Lower lobe of right lung (tissue), 2 donors: ENCODE measurements around the gene ZNF451. TPM values are rescaled to one million over a fixed set of nuclear protein-coding genes. Genes with fewer than 3 reads are reported as not detected.
"Not testable (repeated sequence)": the region's sequence is repeated elsewhere in the genome, so short reads cannot be mapped to it uniquely, and the experiment has no call there.

Experiments used
- ATAC-seq, 2 donors: fragments of 200-7000 bp; cut with Tn5 transposase; one replicate each; pipeline ENCODE4 v1.9.1; 2020 to 2022; ENCODE audit warnings: mild to moderate bottlenecking in 2 of 2, moderate library complexity in 2 of 2
- DNase-seq: peaks from one replicate; pipeline ENCODE4 v3.0.0-alpha.2; 2020
- H3K27ac ChIP-seq: fragments of 200-600 bp; one replicate; pipeline ENCODE4 v1.8.0; 2022
- H3K27me3 ChIP-seq: fragments of 200-600 bp; one replicate; pipeline ENCODE4 v1.8.0; 2022; ENCODE audit warnings: low read depth
- H3K36me3 ChIP-seq: fragments of 200-600 bp; one replicate; pipeline ENCODE4 v1.8.0; 2022; ENCODE audit warnings: mild to moderate bottlenecking
- H3K4me1 ChIP-seq: fragments of 200-600 bp; one replicate; pipeline ENCODE4 v1.8.0; 2022
- H3K4me3 ChIP-seq: fragments of 200-600 bp; one replicate; pipeline ENCODE4 v1.8.0; 2022; ENCODE audit warnings: mild to moderate bottlenecking
- H3K9me3 ChIP-seq: fragments of 200-600 bp; one replicate; pipeline ENCODE4 v1.8.0; 2022
- CTCF ChIP-seq: fragments of 200-600 bp; IDR thresholded peaks from one replicate; pipeline ENCODE4 v1.8.0; 2022; ENCODE audit warnings: antibody characterized with exemption, mild to moderate bottlenecking
- intact Hi-C: fragments of 100-400 bp; cut with DNase I; formaldehyde crosslinking; loops from one replicate; pipeline ENCODE4 v1.11.0; 2022
- long read RNA-seq: library from polyadenylated mRNA; unstranded; transcript quantifications from one replicate; pipeline ENCODE4 v2.0.0, GENCODE V29; 2021
- total RNA-seq: library from RNA; stranded (reverse); fragmentation: NEBNext Ultra II Directional; extraction: Animal tissue kit (Norgen Biotek cat#: 25700); gene quantifications from one replicate; pipeline ENCODE4 v1.2.1, GENCODE V29; 2021
- donor health status: DM: no; HTN: yes; CAD: no; lungs with severe emphysema.

The ZNF451 gene
- 56.9 TPM for total RNA-seq
- long read RNA-seq, full-length matches to known transcripts, result 23 of 35 reads
- long read RNA-seq, partial matches to known transcripts, result 4 of 35 reads
- long read RNA-seq, other reads (novel, unspliced or antisense), result 8 of 35 reads

- no peak for TF ChIP-seq CTCF
- peak within 1 kb of the TSS; percentile 81 for H3K27ac ChIP-seq
- intact Hi-C loops, result no loop called here
- H3K4me3 ChIP-seq, result peak within 1 kb of the TSS; percentile 60
- peaks cover 36% of the 10 kb centered on the region for H3K4me1 ChIP-seq
- H3K27me3 ChIP-seq, result no peaks in the 10 kb centered on the region
- ATAC-seq (peak; percentile 99), DNase-seq (peak; percentile 98)
- H3K36me3 ChIP-seq, result no peaks in the 10 kb centered on the region
- no peaks in the 10 kb centered on the region for H3K9me3 ChIP-seq
Observed at GRCh38 chr6:57089687-57090457, at the start of gene ZNF451. TSS of gene ZNF451 (plus strand) at chr6:57090188. CDS start at chr6:57090254, 66 bp downstream.

DNA sequence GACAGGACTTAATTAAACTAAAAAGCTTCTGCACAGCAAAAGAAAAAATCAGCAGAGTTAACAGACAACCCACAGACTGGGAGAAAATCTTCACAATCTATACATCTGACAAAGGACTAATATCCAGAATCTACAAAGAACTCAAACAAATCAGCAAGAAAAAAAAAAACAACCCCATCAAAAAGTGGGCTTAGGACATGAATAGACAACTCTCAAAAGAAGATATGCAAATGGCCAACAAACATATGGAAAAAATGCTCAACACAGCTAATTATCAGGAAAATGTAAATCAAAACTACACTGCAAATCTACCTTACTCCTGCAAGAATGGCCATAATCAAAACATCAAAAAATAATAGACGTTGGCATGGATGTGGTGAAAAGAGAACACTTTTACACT is 45.9 kb upstream of the ZNF451 start:
- ATAC-seq, intact Hi-C loops, H3K27ac ChIP-seq, DNase-seq, H3K9me3 ChIP-seq, H3K27me3 ChIP-seq, H3K36me3 ChIP-seq, H3K4me3 ChIP-seq: not testable (repeated sequence)
- H3K4me1 ChIP-seq, result peaks cover 12% of the 10 kb centered on the region

DNA sequence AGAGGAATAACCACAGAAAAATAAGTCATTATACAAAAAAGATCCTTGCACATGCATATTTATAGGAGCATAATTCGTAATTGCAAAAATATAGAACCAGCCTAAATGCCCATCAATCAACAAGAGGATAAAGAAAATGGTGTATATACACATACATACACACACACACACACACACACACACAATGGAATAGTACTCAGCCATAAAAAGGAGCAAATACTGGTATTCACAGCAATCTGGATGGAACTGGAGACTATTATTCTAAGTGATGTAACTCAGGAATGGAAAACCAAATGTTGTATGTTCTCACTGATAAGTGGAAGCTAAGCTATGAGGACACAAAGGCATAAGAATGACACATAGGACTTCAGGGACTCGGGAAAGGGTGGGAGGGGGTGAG is 45.4 kb upstream of the ZNF451 start:
- DNase-seq, result no peak
- Histone ChIP-seq H3K36me3 (no peaks in the 10 kb centered on the region), H3K27ac (no peak overlapping the region), H3K4me3 (no peak overlapping the region), H3K9me3 (no peaks in the 10 kb centered on the region), H3K27me3 (no peaks in the 10 kb centered on the region), H3K4me1 (peaks cover 16% of the 10 kb centered on the region)
- intact Hi-C loops, result no loop called here
- TF ChIP-seq CTCF, result no peak
- no peak for ATAC-seq

DNA sequence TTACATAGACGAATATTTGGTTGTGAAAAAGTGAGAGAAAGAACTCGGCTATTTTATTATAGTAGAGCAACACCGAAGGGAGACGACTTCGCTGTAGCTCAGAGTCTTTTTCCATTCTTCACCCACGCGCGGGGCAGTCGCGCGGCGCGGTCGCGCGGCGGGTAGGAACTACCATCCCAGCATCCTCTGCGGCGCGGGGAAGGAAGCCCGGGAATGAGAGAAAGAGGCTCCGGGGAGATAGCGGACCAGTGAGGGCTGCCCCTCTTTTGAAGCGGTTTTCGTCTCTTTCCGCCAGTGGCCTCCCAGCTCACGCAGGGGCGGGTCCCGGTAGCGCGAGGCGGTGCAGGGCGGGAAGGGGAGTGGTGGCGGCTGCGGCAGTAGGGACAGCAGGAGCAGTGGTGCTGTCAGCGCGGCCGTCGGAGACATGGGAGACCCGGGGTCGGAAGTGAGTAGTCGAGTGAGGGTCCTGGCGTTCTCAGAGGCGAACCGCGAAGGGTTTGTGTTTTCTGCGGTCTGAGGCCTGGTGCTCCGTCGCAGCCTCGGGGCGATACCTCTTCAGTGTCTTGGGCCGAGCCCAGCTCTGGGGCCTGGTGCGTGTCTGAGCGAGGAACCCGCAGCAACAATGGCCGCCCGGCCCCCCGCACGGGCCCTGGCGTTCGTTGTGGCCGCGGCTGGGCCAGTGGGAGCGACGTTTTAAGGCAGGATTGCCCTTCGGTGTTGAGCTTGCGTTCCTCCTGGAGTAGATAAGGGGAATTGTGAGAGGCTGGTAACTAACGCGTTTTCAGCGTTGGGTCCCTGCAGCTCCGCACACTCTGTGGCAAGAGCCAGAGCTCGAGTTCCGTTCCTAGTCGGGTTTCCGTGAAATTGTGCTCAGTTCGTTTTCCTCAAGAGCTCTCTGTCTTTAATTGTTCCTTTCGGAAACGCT is 43.4 kb upstream of the ZNF451 start, which contains the start of gene KIAA1586:
Gene KIAA1586 (plus strand): TSS at position 362 of the 925 bp plus-strand sequence. CDS start 63 bp downstream, at position 425.
- intact Hi-C loops, H3K9me3 ChIP-seq, H3K27me3 ChIP-seq: not testable (repeated sequence)
- peaks cover 15% of the 10 kb centered on the region for H3K36me3 ChIP-seq
- H3K4me3 ChIP-seq, result peak within 1 kb of the TSS; percentile 64
- peaks cover 16% of the 10 kb centered on the region for H3K4me1 ChIP-seq
- peak within 1 kb of the TSS; percentile 73 for H3K27ac ChIP-seq
- ATAC-seq, result peak; percentile 99
- DNase-seq, result peak; percentile 91

- H3K9me3 ChIP-seq, intact Hi-C loops, H3K4me3 ChIP-seq, H3K27ac ChIP-seq, DNase-seq, H3K27me3 ChIP-seq: not testable (repeated sequence)
- peaks cover 22% of the 10 kb centered on the region for H3K36me3 ChIP-seq
- peak; percentile 4 to 25 for ATAC-seq
- H3K4me1 ChIP-seq, result peaks cover 16% of the 10 kb centered on the region
Observed at GRCh38 chr6:57047257-57047585, 42.8 kb upstream of the ZNF451 start.

GRCh38 chr6:57047859-57048258 is 42.1 kb upstream of the ZNF451 start:
- not testable (repeated sequence) for H3K4me3 ChIP-seq

GRCh38 chr6:57048577-57048976 is 41.4 kb upstream of the ZNF451 start:
- no peak overlapping the region for H3K4me3 ChIP-seq
- DNase-seq (no peak), ATAC-seq (no peak)
- H3K9me3 ChIP-seq, result no peaks in the 10 kb centered on the region
- H3K27ac ChIP-seq, result no peak overlapping the region
- intact Hi-C loops, result no loop called here
- TF ChIP-seq CTCF, result no peak
- H3K36me3 ChIP-seq, result peaks cover 35% of the 10 kb centered on the region
- H3K4me1 ChIP-seq, result peaks cover 16% of the 10 kb centered on the region
- no peaks in the 10 kb centered on the region for H3K27me3 ChIP-seq

More at GRCh38 chr6:57047859-57048258, 42.1 kb upstream of the ZNF451 start:
- H3K9me3 ChIP-seq, intact Hi-C loops, DNase-seq, ATAC-seq, H3K27ac ChIP-seq, H3K27me3 ChIP-seq: not testable (repeated sequence)
- peaks cover 16% of the 10 kb centered on the region for H3K4me1 ChIP-seq
- peaks cover 28% of the 10 kb centered on the region for H3K36me3 ChIP-seq
